BJ (cell line): ENCODE measurements around the gene GABRB1. TPM values are rescaled to one million over a fixed set of nuclear protein-coding genes. Genes with fewer than 3 reads are reported as not detected.

ENCODE experiments used
- CTCF ChIA-PET: fragments of 350-600 bp; formaldehyde crosslinking; extraction: SDS; loops from one replicate; lab custom pipeline; 2021; ENCODE audit warnings: antibody characterized with exemption, inconsistent platforms; lab: Yijun Ruan, JAX
- POLR2A ChIA-PET: fragments of 300-600 bp; sonication (Branson Sonifier 250); formaldehyde crosslinking; extraction: SDS; loops from one replicate; lab custom pipeline; 2021; ENCODE audit warnings: antibody characterized with exemption; lab: Charles Lee
- DNase-seq: peaks from one replicate; pipeline ENCODE4 v3.0.0-alpha.2; 2011; ENCODE audit warnings: low read depth
- H3K27me3 ChIP-seq: 2 replicates; pipeline ENCODE4 v1.6.0; 2011; ENCODE audit warnings: low read length; ENCODE audit not compliant: control insufficient read depth, insufficient read depth
- H3K36me3 ChIP-seq: 2 replicates; pipeline ENCODE4 v1.5.1; 2011; ENCODE audit warnings: low read length; ENCODE audit not compliant: control insufficient read depth, insufficient read depth
- H3K4me3 ChIP-seq: 2 replicates; pipeline ENCODE4 v1.5.1; 2011; ENCODE audit warnings: low read depth, mild to moderate bottlenecking, control low read depth, low read length
- CTCF ChIP-seq: IDR thresholded peaks from 2 replicates; pipeline ENCODE4 v1.5.1; 2011; ENCODE audit warnings: low read depth, mild to moderate bottlenecking, control low read depth, inconsistent platforms, low read length, moderate library complexity; ENCODE audit not compliant: insufficient read depth
- polyA plus RNA-seq: library from polyadenylated mRNA; depleted of rRNA; stranded (reverse); fragments of >200 nt; gene quantifications from 2 replicates; pipeline ENCODE4 v1.2.3, GENCODE V29; 2011

Gene GABRB1
- polyA plus RNA-seq, 1 experiment = not detected

GRCh38 chr4:47432749-47433148, 401.4 kb downstream of the GABRB1 start:
- Histone ChIP-seq H3K4me3 (no peak overlapping the region), H3K27me3 (peaks cover 1% of the 10 kb centered on the region; the same call in 1 of the 2 replicates), H3K36me3 (no peaks in the 10 kb centered on the region)
- DNase-seq = no peak
- TF ChIP-seq CTCF = no peak
- ChIA-PET POLR2A (no interaction called here), CTCF (no interaction called here)

- no peaks in the 10 kb centered on the region for H3K36me3 ChIP-seq
- H3K4me3 ChIP-seq = no peak overlapping the region
- no peaks in the 10 kb centered on the region for H3K27me3 ChIP-seq
- ChIA-PET POLR2A (no interaction called here), CTCF (interaction anchor here (0.7 kb wide), 1 partner anchor 313 kb away, joined by 3 read pairs; no protein-coding TSS in a partner anchor)
- no peak for DNase-seq
- no peak for TF ChIP-seq CTCF
Observed at GRCh38 chr4:47434931-47435330, 403.6 kb downstream of the GABRB1 start.

- POLR2A ChIA-PET = no interaction called here
- TF ChIP-seq CTCF = no peak
- CTCF ChIA-PET = interaction anchor here (1.7 kb wide), 1 partner anchor 16 kb away, joined by 4 read pairs; no protein-coding TSS in a partner anchor
- no peak overlapping the region for H3K4me3 ChIP-seq
- H3K36me3 ChIP-seq = no peaks in the 10 kb centered on the region
- H3K27me3 ChIP-seq = no peaks in the 10 kb centered on the region
- no peak for DNase-seq
Observed at GRCh38 chr4:47442980-47443379, 411.6 kb downstream of the GABRB1 start.

GRCh38 chr4:47444031-47444430, 412.7 kb downstream of the GABRB1 start:
- TF ChIP-seq CTCF = no peak
- H3K27me3 ChIP-seq = no peaks in the 10 kb centered on the region
- CTCF ChIA-PET = no interaction called here
- H3K36me3 ChIP-seq = no peaks in the 10 kb centered on the region
- DNase-seq = no peak
- H3K4me3 ChIP-seq = no peak overlapping the region
- POLR2A ChIA-PET = no interaction called here

- H3K27me3 ChIP-seq = no peaks in the 10 kb centered on the region
- CTCF ChIA-PET = no interaction called here
- H3K36me3 ChIP-seq = peaks cover 3% of the 10 kb centered on the region
- POLR2A ChIA-PET = no interaction called here
- TF ChIP-seq CTCF = no peak
- no peak overlapping the region for H3K4me3 ChIP-seq
- DNase-seq = peak; percentile 25
Observed at GRCh38 chr4:47451657-47452056, 420.3 kb downstream of the GABRB1 start.
